Osteoblast (primary cell): ENCODE results near the gene PCDH12. TPM values are rescaled to one million over a fixed set of nuclear protein-coding genes. Genes with fewer than 3 reads are reported as not detected.

Experiments
- DNase-seq: peaks from one replicate; pipeline ENCODE4 v3.0.0; 2011; ENCODE audit warnings: low spot score, mixed read lengths; ENCODE audit not compliant: insufficient read length; ENCODE audit errors: missing footprints
- H2AFZ ChIP-seq: 2 replicates; pipeline ENCODE4 v1.6.0; 2011; ENCODE audit warnings: mild to moderate bottlenecking, low read length
- H3K27ac ChIP-seq: 2 replicates; pipeline ENCODE4 v1.5.1; 2011; ENCODE audit warnings: mild to moderate bottlenecking, low read depth, low read length, moderate library complexity
- H3K27me3 ChIP-seq: 2 replicates; pipeline ENCODE4 v1.6.0; 2012; ENCODE audit warnings: mild to moderate bottlenecking, control low read depth, inconsistent platforms, low read length, moderate library complexity; ENCODE audit not compliant: insufficient read depth
- H3K36me3 ChIP-seq: 2 replicates; pipeline ENCODE4 v1.5.1; 2011; ENCODE audit warnings: mild to moderate bottlenecking, low read length, control low read depth, moderate library complexity; ENCODE audit not compliant: insufficient read depth
- H3K4me1 ChIP-seq: 2 replicates; pipeline ENCODE4 v1.5.1; 2011; ENCODE audit warnings: mild to moderate bottlenecking, low read length, control low read depth, moderate library complexity; ENCODE audit not compliant: insufficient read depth
- H3K4me2 ChIP-seq: 2 replicates; pipeline ENCODE4 v1.6.0; 2011; ENCODE audit warnings: mild to moderate bottlenecking, low read length; ENCODE audit not compliant: insufficient read depth
- H3K4me3 ChIP-seq: fragments of 200-600 bp; sonication (generic); 3 replicates; pipeline ENCODE4 v1.5.1; 2012; ENCODE audit warnings: mild to moderate bottlenecking, low read length, inconsistent platforms; ENCODE audit not compliant: insufficient read depth
- H3K79me2 ChIP-seq: 2 replicates; pipeline ENCODE4 v1.6.0; 2012; ENCODE audit warnings: mild to moderate bottlenecking, low read length, control low read depth, inconsistent platforms; ENCODE audit not compliant: insufficient read depth
- H3K9me3 ChIP-seq: 2 replicates; pipeline ENCODE4 v1.5.1; 2011; ENCODE audit warnings: low read depth, low read length, control low read depth
- H4K20me1 ChIP-seq: 2 replicates; pipeline ENCODE4 v1.6.0; 2012; ENCODE audit warnings: mild to moderate bottlenecking, low read length, control low read depth; ENCODE audit not compliant: insufficient read depth
- CTCF ChIP-seq: IDR thresholded peaks from 2 replicates; pipeline ENCODE4 v1.5.1; 2011; ENCODE audit warnings: mild to moderate bottlenecking, low read depth, low read length, moderate library complexity; ENCODE audit errors: extremely low read depth
- total RNA-seq: library from RNA; depleted of rRNA; stranded (reverse); fragments of >200 nt; gene quantifications from 2 replicates; pipeline ENCODE4 v1.2.3, GENCODE V29; 2012

PCDH12 gene
- total RNA-seq, 1 donor: not detected

GRCh38 chr5:142000704-142001484 lies 42.9 kb upstream of the PCDH12 start:
- no peaks in the 10 kb centered on the region for H3K4me1 ChIP-seq
- TF ChIP-seq CTCF: peak; percentile 44
- DNase-seq: peak; percentile 80
- peak overlapping the region; percentile 26 for H3K27ac ChIP-seq
- no peaks in the 10 kb centered on the region for H3K27me3 ChIP-seq
- H3K4me2 ChIP-seq: no peak overlapping the region
- no peaks in the 10 kb centered on the region for H3K79me2 ChIP-seq
- H3K36me3 ChIP-seq: peaks cover 50% of the 10 kb centered on the region
- peaks cover 2% of the 10 kb centered on the region for H4K20me1 ChIP-seq
- H3K4me3 ChIP-seq: no peak overlapping the region
- no peaks in the 10 kb centered on the region for H3K9me3 ChIP-seq
- H2AFZ ChIP-seq: no peak overlapping the region

GRCh38 chr5:142000173-142000572 lies 42.2 kb upstream of the PCDH12 start:
- H3K79me2 ChIP-seq: no peaks in the 10 kb centered on the region
- H3K27me3 ChIP-seq: no peaks in the 10 kb centered on the region
- no peak for DNase-seq
- peaks cover 43% of the 10 kb centered on the region for H3K36me3 ChIP-seq
- no peaks in the 10 kb centered on the region for H3K9me3 ChIP-seq
- peaks cover 2% of the 10 kb centered on the region for H4K20me1 ChIP-seq
- TF ChIP-seq CTCF: no peak
- no peak overlapping the region for H3K4me3 ChIP-seq
- H3K4me1 ChIP-seq: no peaks in the 10 kb centered on the region
- H3K4me2 ChIP-seq: no peak overlapping the region
- no peak overlapping the region for H3K27ac ChIP-seq
- H2AFZ ChIP-seq: no peak overlapping the region

- no peaks in the 10 kb centered on the region for H3K4me1 ChIP-seq
- no peak for DNase-seq
- H4K20me1 ChIP-seq: peaks cover 5% of the 10 kb centered on the region
- H3K4me2 ChIP-seq: no peak overlapping the region
- no peak overlapping the region for H2AFZ ChIP-seq
- peaks cover 2% of the 10 kb centered on the region for H3K79me2 ChIP-seq
- no peak for TF ChIP-seq CTCF
- H3K9me3 ChIP-seq: no peaks in the 10 kb centered on the region
- no peak overlapping the region for H3K4me3 ChIP-seq
- H3K27me3 ChIP-seq: no peaks in the 10 kb centered on the region
- peaks cover 49% of the 10 kb centered on the region for H3K36me3 ChIP-seq
- no peak overlapping the region for H3K27ac ChIP-seq
Measured at GRCh38 chr5:141997358-141997960, 39.5 kb upstream of the PCDH12 start.

DNA sequence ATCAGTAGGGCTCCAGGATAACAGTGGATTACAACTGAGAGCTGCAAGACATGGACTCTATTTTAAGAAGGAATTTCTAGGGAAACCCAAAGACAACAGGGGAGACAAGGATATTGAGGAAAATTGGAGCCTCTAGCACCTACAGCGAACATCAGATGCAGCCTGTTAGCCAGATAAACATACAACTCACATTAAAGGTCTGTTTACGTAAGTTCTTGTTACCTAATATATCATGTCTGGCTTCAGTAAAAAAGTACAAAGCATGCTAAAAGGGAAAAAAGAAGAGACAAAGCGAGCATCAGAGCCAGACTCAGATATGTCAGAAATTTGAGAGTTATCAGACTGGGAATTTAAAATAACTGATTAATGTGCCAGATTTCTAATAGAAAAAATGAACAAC lies 37.7 kb upstream of the PCDH12 start:
- Histone ChIP-seq H3K4me3 (no peak overlapping the region), H3K9me3 (no peaks in the 10 kb centered on the region), H3K27ac (no peak overlapping the region), H3K27me3 (no peaks in the 10 kb centered on the region), H4K20me1 (peaks cover 3% of the 10 kb centered on the region), H3K4me1 (no peaks in the 10 kb centered on the region), H2AFZ (no peak overlapping the region), H3K36me3 (peaks cover 43% of the 10 kb centered on the region), H3K4me2 (no peak overlapping the region), H3K79me2 (peaks cover 2% of the 10 kb centered on the region)
- no peak for DNase-seq
- TF ChIP-seq CTCF: no peak
